A549 (cell line): ENCODE results near the gene TTYH2. TPM values are rescaled to one million over a fixed set of nuclear protein-coding genes. Genes with fewer than 3 reads are reported as not detected.

Source experiments
- ATAC-seq, 2 experiments: fragments of 200-7000 bp in 1 of 2; fragments of >200 bp in 1 of 2; cut with Nextera tagmentation in 1 of 2; cut with Tn5 transposase in 1 of 2; 3 replicates each; pipeline versions ENCODE4 v1.8.0 to v1.9.1; 2018 to 2020; ENCODE audit warnings: mild to moderate bottlenecking in 1 of 2, moderate library complexity in 1 of 2
- CTCF ChIA-PET: fragments of 300-600 bp; sonication (Branson Sonifier 250); formaldehyde crosslinking; extraction: SDS; loops from one replicate; lab custom pipeline; 2021; ENCODE audit warnings: antibody characterized with exemption, inconsistent platforms; lab: Yijun Ruan, JAX
- POLR2A ChIA-PET: fragments of 350-600 bp; formaldehyde crosslinking; extraction: SDS; loops from one replicate; lab custom pipeline; 2021; ENCODE audit warnings: antibody characterized with exemption, inconsistent platforms; lab: Yijun Ruan, JAX
- DNase-seq, 2 experiments: peaks; one replicate each; pipeline versions ENCODE4 v3.0.0 to v3.0.0-alpha.2; 2011 to 2016; ENCODE audit warnings: low read depth in 1 of 2, low spot score in 1 of 2
- FAIRE-seq: peaks from 2 replicates; lab custom pipeline; 2011; peaks lifted over from hg19 to GRCh38; lab: Jason Lieb, UNC
- H3K27ac ChIP-seq, 2 experiments: fragments of >200 bp; sonication (Bioruptor Twin); formaldehyde crosslinking; 3 replicates each; pipeline ENCODE4 v1.5.1; 2016 to 2017
- H3K4me1 ChIP-seq: fragments of >200 bp; sonication (Bioruptor Twin); formaldehyde crosslinking; 3 replicates; pipeline ENCODE4 v1.6.1; 2016
- H3K4me2 ChIP-seq: fragments of >200 bp; sonication (Bioruptor Twin); formaldehyde crosslinking; 3 replicates; pipeline ENCODE4 v1.6.1; 2016
- H3K4me3 ChIP-seq: fragments of >200 bp; sonication (Bioruptor Twin); formaldehyde crosslinking; 3 replicates; pipeline ENCODE4 v1.5.1; 2016
- H3K9me3 ChIP-seq: fragments of >200 bp; sonication (Bioruptor Twin); formaldehyde crosslinking; 3 replicates; pipeline ENCODE4 v1.6.1; 2016
- BCL3 ChIP-seq: fragments of >200 bp; sonication (Bioruptor Twin); formaldehyde crosslinking; IDR thresholded peaks from 3 replicates; pipeline ENCODE4 v1.6.1; 2016
- CHD2 ChIP-seq: fragments of 150-350 bp; IDR thresholded peaks from 2 replicates; pipeline ENCODE4 v1.6.1; 2014; ENCODE audit warnings: low read length; ENCODE audit not compliant: partially characterized antibody
- ELK1 ChIP-seq: fragments of 150-350 bp; IDR thresholded peaks from 2 replicates; pipeline ENCODE4 v1.6.1; 2014; ENCODE audit warnings: low read depth, mild to moderate bottlenecking, low read length
- FOXS1 ChIP-seq: fragments of 250-450 bp; sonication (Bioruptor Pico); IDR thresholded peaks from 2 replicates; pipeline ENCODE4 v1.5.0; 2020; ENCODE audit warnings: mild to moderate bottlenecking, moderate library complexity
- GATA3 ChIP-seq: IDR thresholded peaks from 2 replicates; pipeline ENCODE4 v1.6.1; 2012; ENCODE audit warnings: borderline replicate concordance
- HDAC2 ChIP-seq: fragments of 200-600 bp; sonication (generic); IDR thresholded peaks from 2 replicates; pipeline ENCODE4 v1.6.1; 2016
- JUN ChIP-seq, 2 experiments: fragments of >200 bp; sonication (Bioruptor Twin); formaldehyde crosslinking; IDR thresholded peaks; 2 replicates in 1 of 2; 3 replicates in 1 of 2; pipeline ENCODE4 v1.6.1; 2016 to 2017
- JUNB ChIP-seq: fragments of >200 bp; sonication (Bioruptor Twin); formaldehyde crosslinking; IDR thresholded peaks from 2 replicates; pipeline ENCODE4 v1.6.1; 2016
- MAFK ChIP-seq: fragments of 450-650 bp; IDR thresholded peaks from 2 replicates; pipeline ENCODE4 v1.6.1; 2014; ENCODE audit not compliant: partially characterized antibody
- MAX ChIP-seq: IDR thresholded peaks from 2 replicates; pipeline ENCODE4 v1.6.1; 2012
- NR3C1 ChIP-seq: fragments of >200 bp; sonication (Bioruptor Twin); formaldehyde crosslinking; IDR thresholded peaks from 3 replicates; pipeline ENCODE4 v1.6.1; 2017
- RARB ChIP-seq: fragments of 250-450 bp; sonication (Bioruptor Pico); IDR thresholded peaks from 2 replicates; pipeline ENCODE4 v1.8.0; 2021; ENCODE audit warnings: mild to moderate bottlenecking, moderate library complexity
- RCOR1 ChIP-seq: fragments of 150-350 bp; IDR thresholded peaks from 2 replicates; pipeline ENCODE4 v1.6.1; 2014; ENCODE audit warnings: antibody characterized with exemption, low read length, low read depth
- RFX5 ChIP-seq: fragments of 450-650 bp; IDR thresholded peaks from 2 replicates; pipeline ENCODE4 v1.7.1; 2014; ENCODE audit warnings: antibody characterized with exemption, mild to moderate bottlenecking, moderate library complexity
- RNF2 ChIP-seq: fragments of 200-600 bp; sonication (generic); IDR thresholded peaks from 2 replicates; pipeline ENCODE4 v1.6.1; 2016; ENCODE audit warnings: low read depth, mild to moderate bottlenecking, antibody characterized with exemption, moderate library complexity, borderline replicate concordance
- TFCP2L1 ChIP-seq: fragments of 250-450 bp; sonication (Bioruptor Pico); IDR thresholded peaks from 2 replicates; pipeline ENCODE4 v1.5.0; 2021; ENCODE audit warnings: mild to moderate bottlenecking
- WGBS: methylation state at CpG from one replicate; pipeline ENCODE4 v1.1.6; 2017; ENCODE audit errors: missing lambda C conversion rate; 5-methylcytosine and 5-hydroxymethylcytosine counted together
- polyA plus RNA-seq, 4 experiments: library from polyadenylated mRNA; depleted of rRNA in 3 of 4; stranded (reverse); fragments of >200 nt; fragmentation: RNase III in 1 of 4; extraction: RNeasy Plus Mini Kit Qiagen cat#74134 plus additional on column Dnase treatment in 1 of 4; gene quantifications; 2 replicates in 3 of 4; 3 replicates in 1 of 4; pipeline ENCODE4 v1.2.3, GENCODE V29; 2011 to 2017
- TF ChIP-seq, protein P1 (sequence below): IDR thresholded peaks from 2 replicates; pipeline ENCODE4 v1.6.1; 2012

TTYH2 gene
- polyA plus RNA-seq, 2 of the 4 experiments (the other 2 are of a cell fraction), result 1.4 to 1.7 TPM

- Histone ChIP-seq H3K9me3 (no peaks in the 10 kb centered on the region), H3K4me2 (no peak overlapping the region), H3K4me1 (no peaks in the 10 kb centered on the region), H3K27ac (no peak overlapping the region), H3K4me3 (no peak overlapping the region)
- FAIRE-seq (no peak), DNase-seq (no peak), ATAC-seq (no peak)
- TF ChIP-seq, protein P1, sequence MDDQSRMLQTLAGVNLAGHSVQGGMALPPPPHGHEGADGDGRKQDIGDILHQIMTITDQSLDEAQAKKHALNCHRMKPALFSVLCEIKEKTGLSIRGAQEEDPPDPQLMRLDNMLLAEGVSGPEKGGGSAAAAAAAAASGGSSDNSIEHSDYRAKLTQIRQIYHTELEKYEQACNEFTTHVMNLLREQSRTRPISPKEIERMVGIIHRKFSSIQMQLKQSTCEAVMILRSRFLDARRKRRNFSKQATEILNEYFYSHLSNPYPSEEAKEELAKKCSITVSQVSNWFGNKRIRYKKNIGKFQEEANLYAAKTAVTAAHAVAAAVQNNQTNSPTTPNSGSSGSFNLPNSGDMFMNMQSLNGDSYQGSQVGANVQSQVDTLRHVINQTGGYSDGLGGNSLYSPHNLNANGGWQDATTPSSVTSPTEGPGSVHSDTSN, result no peak
- TF ChIP-seq RARB (CRISPR knock-in tag) (no peak), TFCP2L1 (CRISPR knock-in tag) (no peak), RNF2 (no peak), BCL3 (no peak), CHD2 (no peak), MAX (no peak), JUNB (no peak), JUN (IDR thresholded peaks at IDR 0.05) (no peak), FOXS1 (CRISPR knock-in tag) (no peak)
- WGBS, result 58% methylated on average over 12 of the region's 12 CpGs
- ChIA-PET CTCF (interaction anchor here (0.7 to 1.5 kb wide), 5 partner anchors 10 to 131 kb away, joined by 3 to 4 read pairs (median 3); no protein-coding TSS in a partner anchor), POLR2A (no interaction called here)
Observed at GRCh38 chr17:74237321-74237720, 23.9 kb downstream of the TTYH2 start.

DNA sequence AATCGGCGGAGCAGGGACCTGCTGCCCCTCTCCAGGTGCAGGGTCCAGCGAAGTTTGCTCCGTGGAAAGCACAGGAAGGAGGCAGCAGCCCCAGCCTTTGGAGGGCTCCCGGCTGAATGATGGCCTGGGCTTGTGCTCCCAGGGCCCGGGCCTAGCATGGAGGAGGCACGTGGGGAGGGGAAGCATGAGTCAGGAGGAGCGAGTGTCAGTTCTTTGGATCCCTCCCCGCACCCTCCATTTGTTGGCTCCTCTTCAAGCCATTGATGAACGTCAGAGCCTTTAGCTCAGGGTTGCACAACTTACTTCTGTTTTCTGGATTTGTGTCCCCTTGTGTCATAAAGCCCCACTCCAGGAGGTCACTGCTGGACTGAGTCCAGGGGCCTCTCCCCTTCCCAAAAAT lies 25.8 kb downstream of the TTYH2 start:
- CTCF ChIA-PET, result interaction anchor here (0.9 to 1.4 kb wide), 3 partner anchors 62 to 869 kb away, joined by 3 read pairs; no protein-coding TSS in a partner anchor
- Histone ChIP-seq H3K4me2 (no peak overlapping the region), H3K27ac (no peak overlapping the region), H3K4me1 (no peaks in the 10 kb centered on the region), H3K9me3 (no peaks in the 10 kb centered on the region), H3K4me3 (no peak overlapping the region)
- no peak for DNase-seq
- POLR2A ChIA-PET, result no interaction called here
- TF ChIP-seq NR3C1, result no peak
- 54% methylated on average over 10 of the region's 10 CpGs for WGBS
- no peak for FAIRE-seq
- ATAC-seq, result no peak

- Histone ChIP-seq H3K4me2 (no peak overlapping the region), H3K9me3 (no peaks in the 10 kb centered on the region), H3K4me3 (no peak overlapping the region), H3K4me1 (no peaks in the 10 kb centered on the region), H3K27ac (no peak overlapping the region)
- TF ChIP-seq GATA3, result no peak
- no peak for TF ChIP-seq RCOR1
- TF ChIP-seq JUNB, result no peak
- ATAC-seq (no peak), FAIRE-seq (no peak), DNase-seq (no peak)
- WGBS, result 56% methylated on average over 11 of the region's 11 CpGs
- ChIA-PET POLR2A (no interaction called here), CTCF (interaction anchor here (0.7 to 1.2 kb wide), 5 partner anchors 11 to 206 kb away, joined by 3 to 4 read pairs (median 3); no protein-coding TSS in a partner anchor)
Observed at GRCh38 chr17:74240618-74241205, 27.3 kb downstream of the TTYH2 start.

- 58% methylated on average over 10 of the region's 10 CpGs for WGBS
- TF ChIP-seq RFX5 (no peak), ELK1 (no peak), MAFK (no peak), HDAC2 (no peak)
- TF ChIP-seq, all 56 proteins: peak for 0
- CTCF ChIA-PET, result interaction anchor here (1.2 kb wide), 1 partner anchor 23 kb away, joined by 3 read pairs; no protein-coding TSS in a partner anchor
- Histone ChIP-seq H3K4me2 (no peak overlapping the region), H3K4me1 (no peaks in the 10 kb centered on the region), H3K27ac (no peak overlapping the region), H3K4me3 (no peak overlapping the region), H3K9me3 (no peaks in the 10 kb centered on the region)
- POLR2A ChIA-PET, result no interaction called here
- DNase-seq (no peak), FAIRE-seq (no peak), ATAC-seq (no peak)
Observed at GRCh38 chr17:74241431-74241830, 28.1 kb downstream of the TTYH2 start.
